Neural progenitor cell (in vitro differentiated cells): Measurements from ENCODE around the gene ZSCAN32. TPM values are rescaled to one million over a fixed set of nuclear protein-coding genes. Genes with fewer than 3 reads are reported as not detected.

Source experiments
- DNase-seq: peaks from one replicate; pipeline ENCODE4 v3.0.0-alpha.2; 2016; ENCODE audit warnings: low spot score
- H2AFZ ChIP-seq: fragments of 200-600 bp; sonication (generic); replicated peaks from 2 replicates; pipeline ENCODE4 v1.6.1; 2016; ENCODE audit warnings: antibody characterized with exemption
- H3F3A ChIP-seq: fragments of 200-600 bp; sonication (generic); 2 replicates; pipeline ENCODE4 v1.6.1; 2016; ENCODE audit warnings: antibody characterized with exemption, low read depth
- H3K27ac ChIP-seq: fragments of 200-600 bp; sonication (generic); 2 replicates; pipeline ENCODE4 v1.5.1; 2016; ENCODE audit warnings: mild to moderate bottlenecking
- H3K27me3 ChIP-seq: fragments of 200-600 bp; sonication (generic); 2 replicates; pipeline ENCODE4 v1.6.1; 2016; ENCODE audit warnings: mild to moderate bottlenecking, moderate library complexity
- H3K36me3 ChIP-seq: fragments of 200-600 bp; sonication (generic); 2 replicates; pipeline ENCODE4 v1.5.1; 2016
- H3K4me1 ChIP-seq: fragments of 200-600 bp; sonication (generic); 2 replicates; pipeline ENCODE4 v1.6.1; 2016; ENCODE audit warnings: mixed run types
- H3K4me2 ChIP-seq: fragments of 200-600 bp; sonication (generic); 2 replicates; pipeline ENCODE4 v1.6.1; 2016
- H3K4me3 ChIP-seq: fragments of 200-600 bp; sonication (generic); 2 replicates; pipeline ENCODE4 v1.5.1; 2016
- H3K79me2 ChIP-seq: fragments of 200-600 bp; sonication (generic); 2 replicates; pipeline ENCODE4 v1.6.1; 2016; ENCODE audit warnings: low read depth
- H3K9ac ChIP-seq: fragments of 200-600 bp; sonication (generic); 2 replicates; pipeline ENCODE4 v1.6.1; 2016
- H3K9me3 ChIP-seq: fragments of 200-600 bp; sonication (generic); 2 replicates; pipeline ENCODE4 v1.5.1; 2016; ENCODE audit warnings: low read depth
- H4K20me1 ChIP-seq: fragments of 200-600 bp; sonication (generic); 2 replicates; pipeline ENCODE4 v1.6.1; 2016; ENCODE audit warnings: low read depth
- H3K27ac Mint-ChIP-seq: 3 replicates; pipeline ENCODE4 v1.8.0; 2021; ENCODE audit warnings: mixed read lengths
- H3K27me3 Mint-ChIP-seq: 2 replicates; pipeline ENCODE4 v1.8.0; 2022; ENCODE audit warnings: low read depth, mild to moderate bottlenecking, inconsistent platforms, moderate library complexity, mixed read lengths; ENCODE audit not compliant: insufficient read depth
- H3K36me3 Mint-ChIP-seq: 3 replicates; pipeline ENCODE4 v1.8.0; 2021; ENCODE audit warnings: mixed read lengths
- H3K4me1 Mint-ChIP-seq: 3 replicates; pipeline ENCODE4 v1.8.0; 2021; ENCODE audit warnings: mixed read lengths
- H3K4me3 Mint-ChIP-seq: 3 replicates; pipeline ENCODE4 v1.8.0; 2021; ENCODE audit warnings: mild to moderate bottlenecking, moderate library complexity, mixed read lengths
- H3K9me3 Mint-ChIP-seq: 3 replicates; pipeline ENCODE4 v1.8.0; 2020; ENCODE audit warnings: mixed read lengths
- CTCF ChIP-seq: fragments of 200-600 bp; sonication (generic); IDR thresholded peaks from 2 replicates; pipeline ENCODE4 v1.5.1; 2017; ENCODE audit warnings: antibody characterized with exemption, mild to moderate bottlenecking
- EZH2 ChIP-seq: fragments of 200-600 bp; sonication (generic); IDR thresholded peaks from 2 replicates; pipeline ENCODE4 v1.6.1; 2017; ENCODE audit warnings: antibody characterized with exemption, mild to moderate bottlenecking, moderate library complexity
- EZH2phosphoT487 ChIP-seq: fragments of 200-600 bp; sonication (generic); IDR thresholded peaks from 2 replicates; pipeline ENCODE4 v1.6.1; 2017; ENCODE audit warnings: antibody characterized with exemption
- total RNA-seq: library from RNA; depleted of rRNA; stranded (reverse); fragments of >200 nt; gene quantifications from 2 replicates; pipeline ENCODE4 v1.2.3, GENCODE V29; 2015; ENCODE audit warnings: low replicate concordance

ZSCAN32 gene
- total RNA-seq, 1 donor from 2014 or later = 15.8 TPM

- H3K27me3 ChIP-seq = no peaks in the 10 kb centered on the region
- Mint-ChIP-seq H3K4me1 (peaks cover 11% of the 10 kb centered on the region), H3K27me3 (peaks cover 7% of the 10 kb centered on the region), H3K36me3 (peaks cover 62% of the 10 kb centered on the region), H3K27ac (peak overlapping the region; percentile 87), H3K9me3 (peaks cover 43% of the 10 kb centered on the region), H3K4me3 (peak overlapping the region; percentile 95)
- H3K9ac ChIP-seq = peak overlapping the region; percentile 53
- TF ChIP-seq EZH2 (no peak), CTCF (no peak)
- no peak for DNase-seq
- H3K79me2 ChIP-seq = peaks cover 42% of the 10 kb centered on the region
- H3K4me1 ChIP-seq = no peaks in the 10 kb centered on the region
- peak overlapping the region; percentile 91 for H3K4me3 ChIP-seq
- H3K36me3 ChIP-seq = peaks cover 19% of the 10 kb centered on the region
- H3K4me2 ChIP-seq = peak overlapping the region; percentile 78
- no peaks in the 10 kb centered on the region for H3K9me3 ChIP-seq
- H2AFZ ChIP-seq = peak overlapping the region; percentile 71
- no peak overlapping the region for H3K27ac ChIP-seq
- no peaks in the 10 kb centered on the region for H4K20me1 ChIP-seq
- H3F3A ChIP-seq = peaks cover 17% of the 10 kb centered on the region
Measured at GRCh38 chr16:3400446-3400778, 392 bp downstream of the ZSCAN32 start.

- peaks cover 15% of the 10 kb centered on the region for H3K36me3 ChIP-seq
- no peak overlapping the region for H3K4me3 ChIP-seq
- H4K20me1 ChIP-seq = no peaks in the 10 kb centered on the region
- no peak overlapping the region for H3K4me2 ChIP-seq
- no peak overlapping the region for H3K9ac ChIP-seq
- H3K79me2 ChIP-seq = peaks cover 5% of the 10 kb centered on the region
- H3K4me1 ChIP-seq = no peaks in the 10 kb centered on the region
- no peaks in the 10 kb centered on the region for H3K9me3 ChIP-seq
- TF ChIP-seq CTCF (no peak), EZH2 (no peak), EZH2phosphoT487 (no peak)
- DNase-seq = no peak
- Mint-ChIP-seq H3K27me3 (peaks cover 3% of the 10 kb centered on the region), H3K4me3 (peak overlapping the region; percentile 21), H3K9me3 (peaks cover 52% of the 10 kb centered on the region), H3K36me3 (peaks cover 70% of the 10 kb centered on the region), H3K27ac (no peak overlapping the region), H3K4me1 (no peaks in the 10 kb centered on the region)
- no peaks in the 10 kb centered on the region for H3K27me3 ChIP-seq
- no peak overlapping the region for H3K27ac ChIP-seq
- H2AFZ ChIP-seq = no peak overlapping the region
- no peaks in the 10 kb centered on the region for H3F3A ChIP-seq
Measured at GRCh38 chr16:3389663-3390338, 11.0 kb downstream of the ZSCAN32 start.

- H3K27me3 ChIP-seq = no peaks in the 10 kb centered on the region
- no peaks in the 10 kb centered on the region for H3K4me1 Mint-ChIP-seq
- H3K27ac ChIP-seq = no peak overlapping the region
- H3K4me3 ChIP-seq = no peak overlapping the region
- no peaks in the 10 kb centered on the region for H3F3A ChIP-seq
- peaks cover 9% of the 10 kb centered on the region for H3K9me3 ChIP-seq
- DNase-seq = no peak
- no peaks in the 10 kb centered on the region for H4K20me1 ChIP-seq
- H3K9ac ChIP-seq = no peak overlapping the region
- peaks cover 71% of the 10 kb centered on the region for H3K36me3 Mint-ChIP-seq
- peaks cover 27% of the 10 kb centered on the region for H3K36me3 ChIP-seq
- H2AFZ ChIP-seq = no peak overlapping the region
- no peaks in the 10 kb centered on the region for H3K4me1 ChIP-seq
- H3K79me2 ChIP-seq = peaks cover 5% of the 10 kb centered on the region
- H3K27me3 Mint-ChIP-seq = peaks cover 3% of the 10 kb centered on the region
- no peak overlapping the region for H3K4me2 ChIP-seq
- no peak overlapping the region for H3K27ac Mint-ChIP-seq
- H3K4me3 Mint-ChIP-seq = no peak overlapping the region
- H3K9me3 Mint-ChIP-seq = peaks cover 57% of the 10 kb centered on the region
- TF ChIP-seq EZH2 (no peak), CTCF (no peak), EZH2phosphoT487 (no peak)
Measured at GRCh38 chr16:3388325-3388724, 12.5 kb downstream of the ZSCAN32 start.
